ENCODE results near the gene FUT3. TPM values are rescaled to one million over a fixed set of nuclear protein-coding genes. Genes with fewer than 3 reads are reported as not detected.
A peak's percentile ranks its signal among the peaks of the same experiment; 100 is the strongest.

The FUT3 gene
- total and polyA plus RNA-seq, 4 donors: 0.25 to 0.47 (median 0.27) TPM; not detected in 1

DNA sequence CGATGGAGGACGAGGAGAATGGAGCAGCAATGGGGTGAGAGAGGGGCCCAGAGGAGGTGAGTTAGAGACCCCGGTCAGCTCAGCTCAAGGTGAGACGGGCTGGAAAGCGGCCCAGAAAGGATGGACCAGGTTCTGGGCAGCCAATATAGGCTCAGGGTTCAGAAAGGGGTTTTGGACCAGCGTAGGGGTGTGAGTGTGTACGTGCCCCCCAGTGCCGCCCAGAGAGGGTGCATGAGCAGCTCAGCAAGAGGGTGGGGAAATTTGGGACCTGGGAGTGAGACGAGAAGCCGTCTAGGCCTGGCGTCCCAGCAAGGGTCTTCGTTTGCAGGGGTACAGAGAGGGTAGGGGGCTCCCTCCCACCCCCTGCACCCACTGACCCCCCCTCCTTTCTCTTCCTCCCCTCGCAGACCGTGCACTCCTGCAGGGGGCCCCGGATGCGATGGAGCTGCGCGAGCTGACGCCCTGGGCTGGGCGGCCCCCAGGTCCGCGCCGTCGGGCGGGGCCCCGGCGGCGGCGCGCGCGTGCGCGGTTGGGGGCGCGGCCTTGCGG is 23.8 kb downstream of the FUT3 start:
- 19% methylated on average over 37 of the region's 37 CpGs for WGBS
- peak overlapping the region in 1 of 3 donors; percentile 60 for H3K4me3 ChIP-seq (ENCODE audit: low read depth in 1 of 3, low read length in 3 of 3)
- peaks cover 0 to 2% (median 0%) of the 10 kb centered on the region in 4 donors for H3K36me3 ChIP-seq (ENCODE audit: control insufficient read depth in 4 of 4, insufficient read depth in 3 of 4, low read depth in 1 of 4, low read length in 3 of 4)
- no peaks in the 10 kb centered on the region for H3K27me3 ChIP-seq (ENCODE audit: control insufficient read depth in 4 of 4, insufficient read depth in 4 of 4, low read length in 3 of 4)
- peaks cover 6 to 33% (median 19%) of the 10 kb centered on the region in 4 donors for H3K4me1 ChIP-seq (ENCODE audit: control insufficient read depth in 4 of 4, insufficient read depth in 4 of 4, low read length in 3 of 4)
- H3K9me3 ChIP-seq (ENCODE audit: control insufficient read depth in 4 of 4, low read length in 3 of 4): no peaks in the 10 kb centered on the region
- TF ChIP-seq TAF1 (conservative IDR thresholded peaks at IDR 0.05) (no peak), HNF4A (conservative IDR thresholded peaks at IDR 0.05) (no peak), JUND (IDR thresholded peaks at IDR 0.05) (no peak), GABPA (IDR thresholded peaks at IDR 0.05 in 1 of 2, conservative IDR thresholded peaks at IDR 0.05 in 1 of 2) (no peak), FOXA1 (IDR thresholded peaks at IDR 0.05) (no peak), RXRA (IDR thresholded peaks at IDR 0.05) (no peak), NR2F2 (IDR thresholded peaks at IDR 0.05) (no peak), SP1 (IDR thresholded peaks at IDR 0.05) (no peak), EGR1 (IDR thresholded peaks at IDR 0.05; ENCODE audit: low read depth in 2 of 2) (no peak), FOXA2 (IDR thresholded peaks at IDR 0.05) (no peak), REST (IDR thresholded peaks at IDR 0.05) (no peak), HNF4G (IDR thresholded peaks at IDR 0.05) (no peak)
- TF ChIP-seq, protein P1, sequence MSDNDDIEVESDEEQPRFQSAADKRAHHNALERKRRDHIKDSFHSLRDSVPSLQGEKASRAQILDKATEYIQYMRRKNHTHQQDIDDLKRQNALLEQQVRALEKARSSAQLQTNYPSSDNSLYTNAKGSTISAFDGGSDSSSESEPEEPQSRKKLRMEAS (IDR thresholded peaks at IDR 0.05): no peak
- TF ChIP-seq, protein P2, sequence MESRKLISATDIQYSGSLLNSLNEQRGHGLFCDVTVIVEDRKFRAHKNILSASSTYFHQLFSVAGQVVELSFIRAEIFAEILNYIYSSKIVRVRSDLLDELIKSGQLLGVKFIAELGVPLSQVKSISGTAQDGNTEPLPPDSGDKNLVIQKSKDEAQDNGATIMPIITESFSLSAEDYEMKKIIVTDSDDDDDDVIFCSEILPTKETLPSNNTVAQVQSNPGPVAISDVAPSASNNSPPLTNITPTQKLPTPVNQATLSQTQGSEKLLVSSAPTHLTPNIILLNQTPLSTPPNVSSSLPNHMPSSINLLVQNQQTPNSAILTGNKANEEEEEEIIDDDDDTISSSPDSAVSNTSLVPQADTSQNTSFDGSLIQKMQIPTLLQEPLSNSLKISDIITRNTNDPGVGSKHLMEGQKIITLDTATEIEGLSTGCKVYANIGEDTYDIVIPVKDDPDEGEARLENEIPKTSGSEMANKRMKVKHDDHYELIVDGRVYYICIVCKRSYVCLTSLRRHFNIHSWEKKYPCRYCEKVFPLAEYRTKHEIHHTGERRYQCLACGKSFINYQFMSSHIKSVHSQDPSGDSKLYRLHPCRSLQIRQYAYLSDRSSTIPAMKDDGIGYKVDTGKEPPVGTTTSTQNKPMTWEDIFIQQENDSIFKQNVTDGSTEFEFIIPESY (IDR thresholded peaks at IDR 0.05): no peak
- DNase-seq (ENCODE audit: low spot score): no peak
- H3K27ac ChIP-seq (ENCODE audit: low read depth in 1 of 2, low read length in 2 of 2): peak overlapping the region; percentile 55 to 90
- H3K9ac ChIP-seq (ENCODE audit: low read depth in 1 of 2, low read length in 2 of 2): no peak overlapping the region

- no peaks in the 10 kb centered on the region for H3K36me3 ChIP-seq (ENCODE audit: control insufficient read depth in 4 of 4, insufficient read depth in 3 of 4, low read depth in 1 of 4, low read length in 3 of 4)
- H3K4me1 ChIP-seq (ENCODE audit: control insufficient read depth in 4 of 4, insufficient read depth in 4 of 4, low read length in 3 of 4): peaks cover 9 to 40% (median 23%) of the 10 kb centered on the region in 4 donors
- peak; percentile 59 for DNase-seq (ENCODE audit: low spot score)
- H3K27me3 ChIP-seq (ENCODE audit: control insufficient read depth in 4 of 4, insufficient read depth in 4 of 4, low read length in 3 of 4): no peaks in the 10 kb centered on the region
- H3K9me3 ChIP-seq (ENCODE audit: control insufficient read depth in 4 of 4, low read length in 3 of 4): no peaks in the 10 kb centered on the region
- H3K27ac ChIP-seq (ENCODE audit: low read depth in 1 of 2, low read length in 2 of 2): peak overlapping the region; percentile 55 to 90
- no peak overlapping the region for H3K9ac ChIP-seq (ENCODE audit: low read depth in 1 of 2, low read length in 2 of 2)
- H3K4me3 ChIP-seq (ENCODE audit: low read depth in 1 of 3, low read length in 3 of 3): no peak overlapping the region
- 17% methylated on average over 24 of the region's 24 CpGs for WGBS
- peak in 1 of 2 donors; percentile 11 for TF ChIP-seq EGR1 (IDR thresholded peaks at IDR 0.05; ENCODE audit: low read depth in 2 of 2)
- TF ChIP-seq NR2F2 (IDR thresholded peaks at IDR 0.05): peak; percentile 29
- TF ChIP-seq JUND (IDR thresholded peaks at IDR 0.05): peak in 1 of 2 donors; percentile 18
- no peak for TF ChIP-seq GABPA (IDR thresholded peaks at IDR 0.05 in 1 of 2, conservative IDR thresholded peaks at IDR 0.05 in 1 of 2)
- TF ChIP-seq HNF4A (conservative IDR thresholded peaks at IDR 0.05): peak; percentile 73 to 75
- TF ChIP-seq, protein P2 (IDR thresholded peaks at IDR 0.05): peak; percentile 76
- TF ChIP-seq, protein P1 (IDR thresholded peaks at IDR 0.05): peak; percentile 70
- TF ChIP-seq SP1 (IDR thresholded peaks at IDR 0.05): peak; percentile 77
- TF ChIP-seq, protein P3, sequence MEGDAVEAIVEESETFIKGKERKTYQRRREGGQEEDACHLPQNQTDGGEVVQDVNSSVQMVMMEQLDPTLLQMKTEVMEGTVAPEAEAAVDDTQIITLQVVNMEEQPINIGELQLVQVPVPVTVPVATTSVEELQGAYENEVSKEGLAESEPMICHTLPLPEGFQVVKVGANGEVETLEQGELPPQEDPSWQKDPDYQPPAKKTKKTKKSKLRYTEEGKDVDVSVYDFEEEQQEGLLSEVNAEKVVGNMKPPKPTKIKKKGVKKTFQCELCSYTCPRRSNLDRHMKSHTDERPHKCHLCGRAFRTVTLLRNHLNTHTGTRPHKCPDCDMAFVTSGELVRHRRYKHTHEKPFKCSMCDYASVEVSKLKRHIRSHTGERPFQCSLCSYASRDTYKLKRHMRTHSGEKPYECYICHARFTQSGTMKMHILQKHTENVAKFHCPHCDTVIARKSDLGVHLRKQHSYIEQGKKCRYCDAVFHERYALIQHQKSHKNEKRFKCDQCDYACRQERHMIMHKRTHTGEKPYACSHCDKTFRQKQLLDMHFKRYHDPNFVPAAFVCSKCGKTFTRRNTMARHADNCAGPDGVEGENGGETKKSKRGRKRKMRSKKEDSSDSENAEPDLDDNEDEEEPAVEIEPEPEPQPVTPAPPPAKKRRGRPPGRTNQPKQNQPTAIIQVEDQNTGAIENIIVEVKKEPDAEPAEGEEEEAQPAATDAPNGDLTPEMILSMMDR (IDR thresholded peaks at IDR 0.05; ENCODE audit: low read depth, low read length, missing input control): peak; percentile 38
- no peak for TF ChIP-seq FOXA2 (IDR thresholded peaks at IDR 0.05)
Measured at GRCh38 chr19:5826531-5827341, 24.5 kb downstream of the FUT3 start.
